Endothelial cell of umbilical vein (primary cell): ENCODE data around the gene MYOCD. TPM values are rescaled to one million over a fixed set of nuclear protein-coding genes. Genes with fewer than 3 reads are reported as not detected.

Source experiments
- BruUV-seq: library from RNA; stranded (reverse); fragments of 400-500 nt; replicated peaks from 2 replicates; lab custom pipeline; 2021; lab: Mats Ljungman, UMichigan
- CTCF ChIA-PET: fragments of 300-600, 350-600 bp; sonication (Branson Sonifier 250); formaldehyde crosslinking; loops from one replicate; lab custom pipeline; 2021; ENCODE audit warnings: antibody characterized with exemption, inconsistent platforms; lab: Charles Lee
- POLR2A ChIA-PET: fragments of 300-600, 350-600 bp; sonication (Branson Sonifier 250); formaldehyde crosslinking; loops from one replicate; lab custom pipeline; 2021; ENCODE audit warnings: antibody characterized with exemption, inconsistent platforms; lab: Charles Lee
- DNase-seq: peaks from one replicate; pipeline ENCODE4 v3.0.0-alpha.2; 2011; ENCODE audit warnings: low read depth, low spot score
- FAIRE-seq: peaks from 2 replicates; lab custom pipeline; 2011; peaks lifted over from hg19 to GRCh38; lab: Jason Lieb, UNC
- H2AFZ ChIP-seq: 2 replicates; pipeline ENCODE4 v1.6.0; 2012; ENCODE audit warnings: low read depth, low read length, control low read depth, inconsistent platforms
- H3K27ac ChIP-seq: 2 replicates; pipeline ENCODE4 v1.5.1; 2011; ENCODE audit warnings: low read depth, mild to moderate bottlenecking, control low read depth, low read length, moderate library complexity; ENCODE audit not compliant: insufficient read depth
- H3K27me3 ChIP-seq, 2 experiments: 2 replicates each; pipeline versions ENCODE4 v1.6.0 to v1.6.1; 2011; ENCODE audit warnings: low read length in 2 of 2, mixed read lengths in 1 of 2; ENCODE audit not compliant: control insufficient read depth in 2 of 2, insufficient read depth in 2 of 2
- H3K36me3 ChIP-seq, 2 experiments: 2 replicates in 1 of 2; 3 replicates in 1 of 2; pipeline ENCODE4 v1.5.1; 2011; ENCODE audit warnings: low read length in 2 of 2, mild to moderate bottlenecking in 1 of 2, moderate library complexity in 1 of 2; ENCODE audit not compliant: control insufficient read depth in 2 of 2, insufficient read depth in 2 of 2; ENCODE audit errors: extremely low read depth in 1 of 2
- H3K4me1 ChIP-seq: 3 replicates; pipeline ENCODE4 v1.5.1; 2011; ENCODE audit warnings: mild to moderate bottlenecking, low read length; ENCODE audit not compliant: control insufficient read depth, insufficient read depth; ENCODE audit errors: extremely low read depth
- H3K4me2 ChIP-seq: 2 replicates; pipeline ENCODE4 v1.6.1; 2011; ENCODE audit warnings: low read length, control low read depth, mixed read lengths; ENCODE audit not compliant: insufficient read depth
- H3K4me3 ChIP-seq, 3 experiments: fragments of 200-600 bp in 1 of 3; sonication (generic), shearing (Covaris generic) in 1 of 3; replicated peaks in 1 of 3; 2 replicates each; pipeline ENCODE4 v1.5.1; 2011 to 2016; ENCODE audit warnings: control low read depth in 3 of 3, low read length in 3 of 3, mild to moderate bottlenecking in 2 of 3, inconsistent platforms in 1 of 3, low read depth in 1 of 3, moderate library complexity in 1 of 3; ENCODE audit not compliant: insufficient read depth in 1 of 3
- H3K79me2 ChIP-seq: 2 replicates; pipeline ENCODE4 v1.6.0; 2012; ENCODE audit warnings: low read length, inconsistent platforms; ENCODE audit not compliant: control insufficient read depth, insufficient read depth
- H3K9ac ChIP-seq: replicated peaks from 2 replicates; pipeline ENCODE3; 2011; ENCODE audit warnings: low read length, control low read depth; ENCODE audit not compliant: insufficient read depth; ENCODE audit errors: extremely low read depth
- H3K9me1 ChIP-seq: replicated peaks from 3 replicates; pipeline ENCODE4 v1.6.0; 2011; ENCODE audit warnings: mild to moderate bottlenecking, low read length; ENCODE audit not compliant: control insufficient read depth, insufficient read depth; ENCODE audit errors: extremely low read depth
- H3K9me3 ChIP-seq: replicated peaks from 2 replicates; pipeline ENCODE4 v1.5.1; 2012; ENCODE audit warnings: low read length, inconsistent platforms; ENCODE audit not compliant: control insufficient read depth, insufficient read depth
- H4K20me1 ChIP-seq: replicated peaks from 2 replicates; pipeline ENCODE3; 2011; ENCODE audit warnings: mild to moderate bottlenecking, low read length; ENCODE audit not compliant: control insufficient read depth, insufficient read depth; ENCODE audit errors: extremely low read depth
- EZH2 ChIP-seq: IDR thresholded peaks from 2 replicates; pipeline ENCODE4 v1.6.1; 2012; ENCODE audit warnings: borderline replicate concordance, low read depth, mild to moderate bottlenecking, moderate library complexity, low read length, inconsistent platforms; ENCODE audit not compliant: severe bottlenecking
- FOS ChIP-seq: IDR thresholded peaks from 2 replicates; pipeline ENCODE4 v1.6.1; 2011; ENCODE audit warnings: mild to moderate bottlenecking, low read length, moderate library complexity, borderline replicate concordance; ENCODE audit not compliant: insufficient read depth
- GATA2 ChIP-seq: IDR thresholded peaks from 2 replicates; pipeline ENCODE4 v1.7.0; 2011; ENCODE audit warnings: low read depth, mild to moderate bottlenecking, moderate library complexity, mixed read lengths, low read length; ENCODE audit not compliant: insufficient read length, insufficient read depth
- JUN ChIP-seq: IDR thresholded peaks from 2 replicates; pipeline ENCODE4 v1.6.1; 2011; ENCODE audit warnings: borderline replicate concordance, low read depth; ENCODE audit not compliant: insufficient read length, insufficient read depth
- MYC ChIP-seq: IDR thresholded peaks from one replicate; pipeline ENCODE4 v1.6.1; 2011; ENCODE audit warnings: mild to moderate bottlenecking, low read depth, low read length
- POLR2A ChIP-seq: IDR thresholded peaks from 2 replicates; pipeline ENCODE4 v1.6.1; 2012; ENCODE audit warnings: low read depth, mild to moderate bottlenecking, control low read depth, low read length
- POLR2AphosphoS5 ChIP-seq: IDR thresholded peaks from 2 replicates; pipeline ENCODE4 v1.6.1; 2012; ENCODE audit warnings: low read depth, mild to moderate bottlenecking, control low read depth, low read length, moderate library complexity; ENCODE audit not compliant: insufficient read depth
- dilution Hi-C: fragments of 300-500 bp; cut with MboI; formaldehyde crosslinking; loops from one replicate; pipeline ENCODE4 v1.15.0; 2019; ENCODE audit warnings: low sequenced_read_pairs; ENCODE audit not compliant: extremely low pct_ligation_motif_present
- intact Hi-C: fragments of 100-400 bp; cut with micrococcal nuclease; formaldehyde crosslinking; loops from one replicate; pipeline ENCODE4 v1.10.0; 2022
- polyA plus RNA-seq, 4 experiments: library from polyadenylated mRNA; depleted of rRNA in 3 of 4; stranded (reverse) in 3 of 4; unstranded in 1 of 4; fragments of >200 nt; gene quantifications; 2 replicates each; pipeline versions ENCODE4 v1.2.1 to v1.2.3, GENCODE V29; 2011 to 2012; ENCODE audit warnings: missing spikeins in 1 of 4
- total RNA-seq: library from RNA; stranded (reverse); gene quantifications from 2 replicates; pipeline ENCODE4 v1.2.3, GENCODE V29; 2021
- TF ChIP-seq, protein P1 (sequence below): IDR thresholded peaks from 2 replicates; pipeline ENCODE4 v1.6.1; 2011; ENCODE audit not compliant: insufficient read depth, insufficient read length
- TF ChIP-seq, protein P2 (sequence below), 2 donors: IDR thresholded peaks; 1 replicate in 1 of 2; 2 replicates in 1 of 2; pipeline ENCODE4 v1.5.1; 2011; ENCODE audit warnings: low read length in 2 of 2, mild to moderate bottlenecking in 2 of 2, moderate library complexity in 2 of 2, control low read depth in 1 of 2, inconsistent platforms in 1 of 2, low read depth in 1 of 2; ENCODE audit not compliant: insufficient read depth in 1 of 2; ENCODE audit errors: extremely low read depth in 1 of 2

Gene MYOCD
- total and polyA plus RNA-seq, 2 donors (not counting 3 experiments of a cell fraction or from before 2014, with no cell fraction given) = not detected

DNA sequence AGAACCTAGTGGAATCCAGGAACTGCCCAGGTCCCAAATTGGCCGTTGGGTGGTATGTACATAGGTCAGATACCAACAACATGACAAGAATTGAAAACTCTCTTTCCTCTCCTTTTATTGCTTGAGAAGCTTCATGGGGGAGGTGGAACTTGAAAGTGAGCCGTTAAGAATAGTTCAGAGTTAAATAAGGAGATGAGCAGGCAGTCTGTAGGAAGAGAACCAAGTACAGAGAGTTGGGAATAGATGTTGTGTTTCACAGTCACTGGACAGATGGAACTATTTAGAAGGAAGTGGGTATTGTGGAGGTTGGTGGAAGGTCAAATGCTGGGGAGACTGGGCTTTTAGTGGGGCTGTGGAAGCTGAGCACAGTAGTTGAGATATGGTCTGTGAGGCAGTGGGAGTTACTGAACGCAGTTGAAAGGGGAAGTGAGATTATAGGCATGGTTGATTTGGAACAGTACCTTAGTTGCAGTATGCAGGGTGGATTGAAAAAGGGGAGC is 150.0 kb downstream of the MYOCD start:
- Histone ChIP-seq H3K27ac (no peak overlapping the region), H2AFZ (no peak overlapping the region), H3K9me1 (no peaks in the 10 kb centered on the region), H3K4me3 (no peak overlapping the region), H3K4me2 (no peak overlapping the region), H3K4me1 (no peaks in the 10 kb centered on the region), H3K9me3 (no peaks in the 10 kb centered on the region), H3K27me3 (no peaks in the 10 kb centered on the region), H3K79me2 (no peaks in the 10 kb centered on the region), H3K9ac (no peak overlapping the region), H4K20me1 (no peaks in the 10 kb centered on the region), H3K36me3 (no peaks in the 10 kb centered on the region)
- POLR2A ChIA-PET = no interaction called here
- dilution Hi-C loops (no loop called here), intact Hi-C loops (no loop called here)
- FAIRE-seq (no peak), DNase-seq (no peak)
- CTCF ChIA-PET = no interaction called here
- TF ChIP-seq EZH2 = no peak
- TF ChIP-seq, protein P1, sequence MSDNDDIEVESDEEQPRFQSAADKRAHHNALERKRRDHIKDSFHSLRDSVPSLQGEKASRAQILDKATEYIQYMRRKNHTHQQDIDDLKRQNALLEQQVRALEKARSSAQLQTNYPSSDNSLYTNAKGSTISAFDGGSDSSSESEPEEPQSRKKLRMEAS = no peak
- no peak for TF ChIP-seq MYC
- TF ChIP-seq, protein P2, sequence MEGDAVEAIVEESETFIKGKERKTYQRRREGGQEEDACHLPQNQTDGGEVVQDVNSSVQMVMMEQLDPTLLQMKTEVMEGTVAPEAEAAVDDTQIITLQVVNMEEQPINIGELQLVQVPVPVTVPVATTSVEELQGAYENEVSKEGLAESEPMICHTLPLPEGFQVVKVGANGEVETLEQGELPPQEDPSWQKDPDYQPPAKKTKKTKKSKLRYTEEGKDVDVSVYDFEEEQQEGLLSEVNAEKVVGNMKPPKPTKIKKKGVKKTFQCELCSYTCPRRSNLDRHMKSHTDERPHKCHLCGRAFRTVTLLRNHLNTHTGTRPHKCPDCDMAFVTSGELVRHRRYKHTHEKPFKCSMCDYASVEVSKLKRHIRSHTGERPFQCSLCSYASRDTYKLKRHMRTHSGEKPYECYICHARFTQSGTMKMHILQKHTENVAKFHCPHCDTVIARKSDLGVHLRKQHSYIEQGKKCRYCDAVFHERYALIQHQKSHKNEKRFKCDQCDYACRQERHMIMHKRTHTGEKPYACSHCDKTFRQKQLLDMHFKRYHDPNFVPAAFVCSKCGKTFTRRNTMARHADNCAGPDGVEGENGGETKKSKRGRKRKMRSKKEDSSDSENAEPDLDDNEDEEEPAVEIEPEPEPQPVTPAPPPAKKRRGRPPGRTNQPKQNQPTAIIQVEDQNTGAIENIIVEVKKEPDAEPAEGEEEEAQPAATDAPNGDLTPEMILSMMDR (IDR thresholded peaks at IDR 0.05; ENCODE audit: extremely low read depth in 1 of 2, insufficient read depth in 1 of 2, low read depth in 1 of 2, low read length in 2 of 2) = no peak
- TF ChIP-seq GATA2 = no peak
- no peak for TF ChIP-seq POLR2AphosphoS5
- no peak for TF ChIP-seq JUN
- no peak for TF ChIP-seq POLR2A
- TF ChIP-seq FOS = no peak
- no TSS peak for BruUV-seq

Other genes with a start within 250 kb of the MYOCD start
- gene ARHGAP44, start 123.6 kb downstream of the MYOCD start, total RNA-seq = 0.42 and 0.55 TPM in 2 replicates
- 0.11 and 0.19 TPM in 2 replicates for gene ARHGAP44, start 123.6 kb downstream of the MYOCD start, polyA plus RNA-seq